Activated effector memory CD4-positive, alpha-beta T cell treated with anti-CD3 and anti-CD28 coated beads, Interleukin-2, amount 50 U/mL, for 16 hours (primary cell): ENCODE measurements around the gene KRT6C.
"Not testable (repeated sequence)": the region's sequence is repeated elsewhere in the genome, so short reads cannot be mapped to it uniquely, and the experiment has no call there.

Experiments used
- DNase-seq: peaks from one replicate; pipeline ENCODE4 v3.0.0-alpha.2; 2020

KRT6C gene

GRCh38 chr12:52454411-52455201 is 19.0 kb downstream of the KRT6C start:
- no peak for DNase-seq

- no peak for DNase-seq
Observed at GRCh38 chr12:52452101-52452500, 21.5 kb downstream of the KRT6C start, which contains the start of gene KRT6B. Gene KRT6B, minus strand, starts transcription at chr12:52452146. Its CDS starts 68 bp downstream, at chr12:52452078.

- DNase-seq = no peak
Observed at GRCh38 chr12:52448228-52448627, 25.4 kb downstream of the KRT6C start.

- DNase-seq = not testable (repeated sequence)
Observed at GRCh38 chr12:52447196-52447595, 26.4 kb downstream of the KRT6C start.

GRCh38 chr12:52446367-52447045 is 27.1 kb downstream of the KRT6C start:
- no peak for DNase-seq

- DNase-seq = no peak
Observed at GRCh38 chr12:52445876-52446275, 27.7 kb downstream of the KRT6C start.

- DNase-seq = no peak
Observed at GRCh38 chr12:52444647-52445595, 28.7 kb downstream of the KRT6C start.

GRCh38 chr12:52443966-52444365 is 29.6 kb downstream of the KRT6C start:
- DNase-seq = no peak

- no peak for DNase-seq
Observed at GRCh38 chr12:52442600-52443061, 31.0 kb downstream of the KRT6C start.

GRCh38 chr12:52441320-52441911 is 32.2 kb downstream of the KRT6C start:
- DNase-seq = no peak

GRCh38 chr12:52440821-52441319 is 32.7 kb downstream of the KRT6C start:
- DNase-seq = no peak

GRCh38 chr12:52439845-52440244 is 33.8 kb downstream of the KRT6C start:
- no peak for DNase-seq

- DNase-seq = no peak
Observed at GRCh38 chr12:52439420-52439819, 34.2 kb downstream of the KRT6C start.

GRCh38 chr12:52438305-52439301 is 35.0 kb downstream of the KRT6C start:
- no peak for DNase-seq

GRCh38 chr12:52437508-52437907 is 36.1 kb downstream of the KRT6C start:
- no peak for DNase-seq

- no peak for DNase-seq
Observed at GRCh38 chr12:52436828-52437474, 36.7 kb downstream of the KRT6C start.

- no peak for DNase-seq
Observed at GRCh38 chr12:52436000-52436827, 37.4 kb downstream of the KRT6C start.

- DNase-seq = no peak
Observed at GRCh38 chr12:52435659-52435999, 38.0 kb downstream of the KRT6C start.

- no peak for DNase-seq
Observed at GRCh38 chr12:52434760-52435530, 38.7 kb downstream of the KRT6C start.
